ENCODE measurements around the gene RNF222. TPM values are rescaled to one million over a fixed set of nuclear protein-coding genes. Genes with fewer than 3 reads are reported as not detected.

The RNF222 gene
- total and polyA plus RNA-seq, 2 of the 8 experiments (the other 6 are each of a cell fraction or from before 2014, with no cell fraction given): not detected

- WGBS, 2 experiments (ENCODE audit: extremely low coverage in 1 of 2, insufficient coverage in 1 of 2, insufficient read length in 1 of 2, insufficient replicate concordance in 2 of 2, low coverage in 1 of 2, low lambda C conversion rate in 2 of 2, missing lambda C conversion rate in 1 of 2): 82% methylated on average over 7 of the region's 7 CpGs; no CpG with 5 or more reads in 1 of the 2 experiments
- POLR2A ChIA-PET (ENCODE audit: partially characterized antibody): interaction anchor here (0.9 to 3.0 kb wide), 3 partner anchors 9 to 21 kb away, joined by 3 to 16 read pairs (median 4); partner anchors contain the start of genes KRABD2 and RNF222
- no peak for FAIRE-seq
- TF ChIP-seq RNF2 (IDR thresholded peaks at IDR 0.05; ENCODE audit: borderline replicate concordance, low read depth, low read length, missing control alignments, poor library complexity, severe bottlenecking) (no peak), USF2 (IDR thresholded peaks at IDR 0.05; ENCODE audit: low read length) (no peak), EZH2 (IDR thresholded peaks at IDR 0.05; ENCODE audit: low read depth, low read length, severe bottlenecking) (no peak), KDM5A (IDR thresholded peaks at IDR 0.05; ENCODE audit: low read length) (no peak), JUN (IDR thresholded peaks at IDR 0.05; ENCODE audit: low read depth, low read length) (no peak), NRF1 (IDR thresholded peaks at IDR 0.05; ENCODE audit: low read depth, low read length) (no peak), SUZ12 (IDR thresholded peaks at IDR 0.05; ENCODE audit: low read length) (no peak), BCL11A (IDR thresholded peaks at IDR 0.05; ENCODE audit: low read depth in 2 of 2, low read length in 2 of 2) (no peak), POU5F1 (IDR thresholded peaks at IDR 0.05; ENCODE audit: low read depth, low read length) (no peak), JUND (IDR thresholded peaks at IDR 0.05; ENCODE audit: low read length) (no peak), TCF12 (IDR thresholded peaks at IDR 0.05; ENCODE audit: low read depth, low read length) (no peak)
Observed at GRCh38 chr17:8387914-8388651, 9.5 kb downstream of the RNF222 start.

More at GRCh38 chr17:8387914-8388651, 9.5 kb downstream of the RNF222 start:
- Histone ChIP-seq H4K8ac (ENCODE audit: extremely low read depth, insufficient read depth, low read length) (no peak overlapping the region), H4K20me1 (replicated peaks in 1 of 2; ENCODE audit: control insufficient read depth in 1 of 2, insufficient read depth in 2 of 2, low read length in 2 of 2) (peaks cover 0 to 3% of the 10 kb centered on the region in 2 experiments), H2BK12ac (ENCODE audit: low read depth, low read length) (no peak overlapping the region), H2BK20ac (ENCODE audit: low read length) (no peak overlapping the region), H4K5ac (ENCODE audit: insufficient read length, low read depth, low read length) (no peak overlapping the region), H2BK15ac (ENCODE audit: low read length) (no peak overlapping the region), H2BK120ac (replicated peaks; ENCODE audit: low read depth, low read length) (no peak overlapping the region), H3K4me3 (ENCODE audit: extremely low read depth in 1 of 4, insufficient read depth in 2 of 4, low read depth in 3 of 4, low read length in 4 of 4) (no peak overlapping the region), H3K56ac (replicated peaks; ENCODE audit: insufficient read length, low read depth, low read length) (peak overlapping the region; percentile 30), H3K27me3 (replicated peaks in 1 of 4; ENCODE audit: control insufficient read depth in 3 of 4, extremely low read depth in 1 of 4, insufficient read depth in 3 of 4, low read length in 3 of 4) (no peaks in the 10 kb centered on the region), H3K14ac (ENCODE audit: insufficient read length) (no peak overlapping the region), H3K4ac (replicated peaks; ENCODE audit: insufficient read length, low read depth, low read length) (no peak overlapping the region), H2AK5ac (ENCODE audit: low read depth, low read length) (no peak overlapping the region), H3K4me2 (ENCODE audit: insufficient read depth in 1 of 2, low read depth in 2 of 2, low read length in 2 of 2) (no peak overlapping the region), H3K79me1 (ENCODE audit: low read depth, low read length) (no peaks in the 10 kb centered on the region; the same call in 1 of the 2 replicates), H2AFZ (ENCODE audit: low read length) (no peak overlapping the region), H3K4me1 (replicated peaks in 1 of 4; ENCODE audit: control insufficient read depth in 3 of 4, insufficient read depth in 4 of 4, low read length in 3 of 4) (peaks cover 4 to 12% (median 7%) of the 10 kb centered on the region in 4 experiments), H3K23ac (ENCODE audit: insufficient read length) (no peak overlapping the region), H3K27ac (ENCODE audit: low read depth, low read length) (no peak overlapping the region), H3K23me2 (ENCODE audit: low read depth, low read length) (peaks cover 4% of the 10 kb centered on the region; the same call in 1 of the 2 replicates), H3K18ac (ENCODE audit: extremely low read depth, low read length) (no peak overlapping the region), H3K79me2 (ENCODE audit: control insufficient read depth in 1 of 2, insufficient read depth in 2 of 2, low read length in 2 of 2) (no peaks in the 10 kb centered on the region), H3K9ac (replicated peaks in 1 of 4; ENCODE audit: extremely low read depth in 1 of 4, low read depth in 3 of 4, low read length in 3 of 4) (no peak overlapping the region; a peak in 1 of 7 replicates), H3K36me3 (ENCODE audit: control insufficient read depth in 2 of 4, insufficient read depth in 4 of 4, low read length in 3 of 4) (no peaks in the 10 kb centered on the region), H4K91ac (replicated peaks; ENCODE audit: insufficient read length, low read length) (no peak overlapping the region), H2BK5ac (ENCODE audit: low read depth, low read length) (no peak overlapping the region), H3K9me3 (ENCODE audit: insufficient read depth in 2 of 2, low read depth in 1 of 2, low read length in 1 of 2) (no peaks in the 10 kb centered on the region)
- CTCF ChIA-PET (ENCODE audit: partially characterized antibody): interaction anchor here (1.2 kb wide), 1 partner anchor 269 kb away, joined by 3 read pairs; the partner anchor contains the start of gene ALOXE3
- DNase-seq (ENCODE audit: low read depth in 1 of 2, low spot score in 2 of 2): no peak

Measured in H1 (cell line).